Stimulated activated CD8-positive, alpha-beta memory T cell treated with anti-CD3 and anti-CD28 coated beads, Interleukin-7, amount 100 ng/mL, for 4 hours (primary cell): Measurements from ENCODE around the gene PCDHA10.
"Not testable (repeated sequence)": the region's sequence is repeated elsewhere in the genome, so short reads cannot be mapped to it uniquely, and the experiment has no call there.

Experiments used
- DNase-seq, 2 donors: peaks; one replicate each; pipeline ENCODE4 v3.0.0-alpha.2; 2020; ENCODE audit warnings: low read depth in 2 of 2

The PCDHA10 gene

GRCh38 chr5:140840978-140841962 lies 14.4 kb upstream of the PCDHA10 start, which contains the start of gene PCDHA8:
Gene PCDHA8 (plus strand): TSS chr5:140841187. CDS start chr5:140841322, 135 bp downstream.
- no peak for DNase-seq

GRCh38 chr5:140842798-140843733 lies 12.6 kb upstream of the PCDHA10 start:
- DNase-seq = no peak

GRCh38 chr5:140848139-140849102 lies 7.3 kb upstream of the PCDHA10 start, which contains the start of gene PCDHA9:
Gene PCDHA9 (plus strand): TSS chr5:140848382. CDS start chr5:140848496, 114 bp downstream.
- DNase-seq = not testable (repeated sequence)

- DNase-seq = not testable (repeated sequence)
Measured at GRCh38 chr5:140849831-140850634, 5.7 kb upstream of the PCDHA10 start.

GRCh38 chr5:140857177-140857986 lies 1.7 kb downstream of the PCDHA10 start:
- DNase-seq = no peak

- DNase-seq = no peak
Measured at GRCh38 chr5:140857987-140858240, 2.2 kb downstream of the PCDHA10 start.

GRCh38 chr5:140862441-140863295 lies 7.0 kb downstream of the PCDHA10 start:
- DNase-seq = no peak

GRCh38 chr5:140868721-140869554 lies 13.2 kb downstream of the PCDHA10 start, which contains the start of gene PCDHA11:
Gene PCDHA11 (plus strand): TSS chr5:140868957. CDS start chr5:140869104, 147 bp downstream.
- no peak for DNase-seq

- no peak for DNase-seq
Measured at GRCh38 chr5:140869555-140869886, 13.8 kb downstream of the PCDHA10 start.

GRCh38 chr5:140870221-140871201 lies 14.8 kb downstream of the PCDHA10 start:
- no peak for DNase-seq

GRCh38 chr5:140875085-140876065 lies 19.7 kb downstream of the PCDHA10 start, which contains the start of gene PCDHA12:
Gene PCDHA12 (plus strand): TSS chr5:140875308. CDS start chr5:140875473, 165 bp downstream.
- DNase-seq = no peak

GRCh38 chr5:140876541-140877261 lies 21.0 kb downstream of the PCDHA10 start:
- not testable (repeated sequence) for DNase-seq

- no peak for DNase-seq
Measured at GRCh38 chr5:140877262-140877581, 21.5 kb downstream of the PCDHA10 start.

- DNase-seq = no peak
Measured at GRCh38 chr5:140881889-140882590, 26.3 kb downstream of the PCDHA10 start, which contains the start of gene PCDHA13. Gene PCDHA13 (plus strand): TSS chr5:140882124. CDS start chr5:140882269, 145 bp downstream.
